Suprapubic skin (tissue), 4 donors: ENCODE results near the gene C9orf152. TPM values are rescaled to one million over a fixed set of nuclear protein-coding genes. Genes with fewer than 3 reads are reported as not detected.
"Not testable (repeated sequence)": the region's sequence is repeated elsewhere in the genome, so short reads cannot be mapped to it uniquely, and the experiment has no call there.

Experiments
- DNase-seq, 2 donors: peaks; one replicate each; pipeline ENCODE4 v3.0.0-alpha.2; 2019; ENCODE audit warnings: low spot score in 2 of 2
- H3K27ac ChIP-seq: fragments of 200-600 bp; sonication (generic); one replicate; pipeline ENCODE4 v1.5.1; 2019
- H3K27me3 ChIP-seq: fragments of 200-600 bp; sonication (generic); one replicate; pipeline ENCODE4 v1.5.1; 2019
- H3K36me3 ChIP-seq: fragments of 200-600 bp; sonication (generic); one replicate; pipeline ENCODE4 v1.5.1; 2019
- H3K4me1 ChIP-seq: fragments of 200-600 bp; sonication (generic); one replicate; pipeline ENCODE4 v1.5.1; 2019
- H3K4me3 ChIP-seq: fragments of 200-600 bp; sonication (generic); one replicate; pipeline ENCODE4 v1.5.1; 2019; ENCODE audit warnings: mild to moderate bottlenecking
- H3K9me3 ChIP-seq: fragments of 200-600 bp; sonication (generic); one replicate; pipeline ENCODE4 v1.5.1; 2019
- CTCF ChIP-seq, 2 donors: fragments of 200-600 bp in 1 of 2; fragments of 450-650 bp in 1 of 2; sonication (generic) in 1 of 2; IDR thresholded peaks; one replicate each; pipeline ENCODE4 v1.5.1; 2016 to 2019; ENCODE audit warnings: antibody characterized with exemption in 2 of 2, mild to moderate bottlenecking in 1 of 2, moderate library complexity in 1 of 2
- EP300 ChIP-seq: sonication (generic); formaldehyde crosslinking; IDR thresholded peaks from one replicate; pipeline ENCODE4 v1.6.1; 2017; ENCODE audit warnings: antibody characterized with exemption
- POLR2A ChIP-seq, 2 donors: fragments of 450-650 bp; IDR thresholded peaks; one replicate each; pipeline ENCODE4 v1.6.1; 2017; ENCODE audit warnings: antibody characterized with exemption in 2 of 2, mild to moderate bottlenecking in 2 of 2, moderate library complexity in 2 of 2
- POLR2AphosphoS5 ChIP-seq, 3 donors: sonication (generic); formaldehyde crosslinking; IDR thresholded peaks; one replicate each; pipeline ENCODE4 v1.6.1; 2017; ENCODE audit warnings: antibody characterized with exemption in 3 of 3
- WGBS: methylation state at CpG from one replicate; pipeline ENCODE4 v1.1.5; 2018; 5-methylcytosine and 5-hydroxymethylcytosine counted together
- total RNA-seq, 4 donors: library from RNA; depleted of rRNA; stranded (reverse); fragments of >200 nt; gene quantifications; one replicate each; pipeline ENCODE4 v1.1.0, GENCODE V29; 2016

The C9orf152 gene
- total RNA-seq, 4 donors from 2014 or later, result 8.6 to 14.9 (median 10.9) TPM

GRCh38 chr9:110198357-110198756, 9.6 kb downstream of the C9orf152 start:
- no peak overlapping the region for H3K4me3 ChIP-seq
- H3K27me3 ChIP-seq, result no peaks in the 10 kb centered on the region
- H3K36me3 ChIP-seq, result no peaks in the 10 kb centered on the region
- H3K27ac ChIP-seq, result no peak overlapping the region
- TF ChIP-seq CTCF (IDR thresholded peaks at IDR 0.05), result no peak
- WGBS, result 94% methylated on average over 12 of the region's 12 CpGs
- peaks cover 8% of the 10 kb centered on the region for H3K4me1 ChIP-seq
- H3K9me3 ChIP-seq, result no peaks in the 10 kb centered on the region
- DNase-seq, result peak; percentile 41 to 47

- no peak overlapping the region for H3K27ac ChIP-seq
- no peak for TF ChIP-seq POLR2AphosphoS5 (IDR thresholded peaks at IDR 0.05)
- peak in 1 of 2 donors; percentile 8 for TF ChIP-seq CTCF (IDR thresholded peaks at IDR 0.05)
- DNase-seq, result peak; percentile 20 to 65
- no peak overlapping the region for H3K4me3 ChIP-seq
- no peaks in the 10 kb centered on the region for H3K36me3 ChIP-seq
- H3K27me3 ChIP-seq, result no peaks in the 10 kb centered on the region
- peaks cover 11% of the 10 kb centered on the region for H3K4me1 ChIP-seq
- H3K9me3 ChIP-seq, result no peaks in the 10 kb centered on the region
- WGBS, result 60% methylated on average over 8 of the region's 11 CpGs
These were observed 10.4 kb downstream of the C9orf152 start for GRCh38 chr9:110197330-110198187.

GRCh38 chr9:110196084-110196499, 11.9 kb downstream of the C9orf152 start:
- H3K4me3 ChIP-seq, H3K36me3 ChIP-seq, H3K27ac ChIP-seq, H3K27me3 ChIP-seq, H3K9me3 ChIP-seq: not testable (repeated sequence)
- peak; percentile 20 to 39 for DNase-seq
- WGBS, result 86% methylated on average over 16 of the region's 16 CpGs
- peaks cover 18% of the 10 kb centered on the region for H3K4me1 ChIP-seq

GRCh38 chr9:110192531-110193261, 15.3 kb downstream of the C9orf152 start:
- H3K9me3 ChIP-seq, result no peaks in the 10 kb centered on the region
- no peaks in the 10 kb centered on the region for H3K27me3 ChIP-seq
- H3K36me3 ChIP-seq, result no peaks in the 10 kb centered on the region
- H3K4me3 ChIP-seq, result no peak overlapping the region
- WGBS, result 48% methylated on average over 5 of the region's 5 CpGs
- peak overlapping the region; percentile 58 for H3K27ac ChIP-seq
- peaks cover 44% of the 10 kb centered on the region for H3K4me1 ChIP-seq
- TF ChIP-seq EP300 (no peak), POLR2A (IDR thresholded peaks at IDR 0.05) (no peak)
- DNase-seq, result no peak

DNA sequence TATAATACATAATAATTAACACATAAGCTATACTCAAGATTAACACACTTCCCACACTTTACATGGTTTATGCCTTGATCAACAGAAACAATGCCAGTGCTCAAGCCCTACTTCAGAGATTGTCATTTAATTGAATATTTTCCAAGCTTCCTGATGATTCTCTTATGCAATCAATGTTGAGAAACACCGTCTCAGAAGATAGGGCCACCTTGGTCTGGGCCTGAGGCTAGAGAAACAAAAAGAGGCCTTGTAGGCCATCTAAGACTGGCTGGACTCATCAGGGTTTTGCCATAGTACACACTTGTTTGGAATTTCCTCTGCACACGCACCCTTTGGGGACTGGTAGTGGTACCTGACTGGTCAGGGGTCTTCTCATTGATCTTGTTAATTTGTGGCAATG, 16.3 kb downstream of the C9orf152 start:
- DNase-seq, result no peak
- Histone ChIP-seq H3K27ac (no peak overlapping the region), H3K36me3 (no peaks in the 10 kb centered on the region), H3K4me1 (peaks cover 53% of the 10 kb centered on the region), H3K9me3 (no peaks in the 10 kb centered on the region), H3K4me3 (no peak overlapping the region), H3K27me3 (no peaks in the 10 kb centered on the region)
- WGBS, result 74% methylated on average over 2 of the region's 2 CpGs
- TF ChIP-seq POLR2A (IDR thresholded peaks at IDR 0.05) (no peak), POLR2AphosphoS5 (IDR thresholded peaks at IDR 0.05) (no peak), EP300 (no peak), CTCF (IDR thresholded peaks at IDR 0.05) (no peak)

- Histone ChIP-seq H3K9me3 (no peaks in the 10 kb centered on the region), H3K4me3 (no peak overlapping the region), H3K36me3 (no peaks in the 10 kb centered on the region), H3K27me3 (no peaks in the 10 kb centered on the region), H3K27ac (peak overlapping the region; percentile 80), H3K4me1 (peaks cover 60% of the 10 kb centered on the region)
- 72% methylated on average over 6 of the region's 6 CpGs for WGBS
- DNase-seq, result no peak
- TF ChIP-seq CTCF (IDR thresholded peaks at IDR 0.05) (no peak), EP300 (no peak), POLR2A (IDR thresholded peaks at IDR 0.05) (no peak), POLR2AphosphoS5 (IDR thresholded peaks at IDR 0.05) (no peak)
These were observed 18.2 kb downstream of the C9orf152 start for GRCh38 chr9:110189559-110190320.
